Pancreas (tissue), 10 donors: ENCODE results near the gene NUDT2. TPM values are rescaled to one million over a fixed set of nuclear protein-coding genes. Genes with fewer than 3 reads are reported as not detected.

Source experiments
- ATAC-seq, 4 donors: fragments of 200-7000 bp; cut with Tn5 transposase; one replicate each; pipeline versions ENCODE4 v1.8.0 to v1.9.1; 2020; ENCODE audit warnings: mild to moderate bottlenecking in 4 of 4, moderate library complexity in 4 of 4
- DNase-seq, 6 donors: peaks; one replicate each; pipeline ENCODE4 v3.0.0-alpha.2; 2020
- FAIRE-seq: peaks from 2 replicates; lab custom pipeline; 2012; peaks lifted over from hg19 to GRCh38; lab: Jason Lieb, UNC
- H3K27ac ChIP-seq, 4 donors: fragments of 200-600 bp; sonication (generic); 1 replicate in 3 of 4; 2 replicates in 1 of 4; pipeline versions ENCODE4 v1.5.0 to v1.8.0; 2020
- H3K27me3 ChIP-seq, 4 donors: fragments of 200-600 bp; one replicate each; pipeline ENCODE4 v1.8.0; 2021
- H3K36me3 ChIP-seq, 3 donors: fragments of 200-600 bp; sonication (generic) in 1 of 3; one replicate each; pipeline versions ENCODE4 v1.5.0 to v1.8.0; 2020 to 2021
- H3K4me1 ChIP-seq, 3 donors: fragments of 200-600 bp; one replicate each; pipeline ENCODE4 v1.8.0; 2021
- H3K4me3 ChIP-seq, 4 donors: fragments of 200-600 bp; sonication (generic) in 2 of 4; one replicate each; pipeline versions ENCODE4 v1.5.0 to v1.8.0; 2020 to 2021
- H3K9me3 ChIP-seq, 4 donors: fragments of 200-600 bp; one replicate each; pipeline ENCODE4 v1.8.0; 2021
- WGBS, 2 donors: extraction: QIAGEN DNeasy Blood & Tissue Kit; methylation state at CpG; one replicate each; pipeline ENCODE4 v1.1.7; 2013; 5-methylcytosine and 5-hydroxymethylcytosine counted together
- intact Hi-C, 3 donors: fragments of 100-400 bp; cut with DNase I; formaldehyde crosslinking; loops; one replicate each; pipeline versions ENCODE4 v1.11.1 to v1.14.2; 2022
- polyA plus RNA-seq, 2 donors: library from polyadenylated mRNA; stranded (reverse); fragments of 200-250 nt; gene quantifications; one replicate each; pipeline ENCODE4 v1.2.3, GENCODE V29; 2013
- total RNA-seq, 6 donors: library from RNA; stranded (reverse); fragmentation: NEBNext Ultra II Directional in 4 of 6; extraction: Animal tissue kit (Norgen Biotek cat#: 25700) in 4 of 6; gene quantifications; one replicate each; pipeline versions ENCODE4 v1.2.1 to v1.2.4, GENCODE V29; 2021 to 2023
- TF ChIP-seq, protein P1 (sequence below), 4 donors: fragments of 200-600 bp; sonication (generic) in 3 of 4; IDR thresholded peaks; one replicate each; pipeline versions ENCODE4 v1.5.0 to v1.8.0; 2021; ENCODE audit warnings: antibody characterized with exemption in 4 of 4
- donor health status: healthy with polysubstance abuse.
- donor health status: DM: no; HTN: no; CAD: no; lungs with moderate emphysema.
- donor health status: DM: no; HTN: no; CAD: no.
- donor health status: control.
- donor health status: control.
- donor health status: Bipolar disorder and iron deficiency.
- donor health status: DM: yes; HTN: yes; CAD: no.
- donor health status: DM: no; HTN: no; CAD: no.
- donor health status: DM: no; HTN: no; CAD: no.
- donor health status: DM: yes; HTN: yes; CAD: no.

Gene NUDT2
- total and polyA plus RNA-seq, 8 donors: 9.7 to 32.6 (median 13.6) TPM

DNA sequence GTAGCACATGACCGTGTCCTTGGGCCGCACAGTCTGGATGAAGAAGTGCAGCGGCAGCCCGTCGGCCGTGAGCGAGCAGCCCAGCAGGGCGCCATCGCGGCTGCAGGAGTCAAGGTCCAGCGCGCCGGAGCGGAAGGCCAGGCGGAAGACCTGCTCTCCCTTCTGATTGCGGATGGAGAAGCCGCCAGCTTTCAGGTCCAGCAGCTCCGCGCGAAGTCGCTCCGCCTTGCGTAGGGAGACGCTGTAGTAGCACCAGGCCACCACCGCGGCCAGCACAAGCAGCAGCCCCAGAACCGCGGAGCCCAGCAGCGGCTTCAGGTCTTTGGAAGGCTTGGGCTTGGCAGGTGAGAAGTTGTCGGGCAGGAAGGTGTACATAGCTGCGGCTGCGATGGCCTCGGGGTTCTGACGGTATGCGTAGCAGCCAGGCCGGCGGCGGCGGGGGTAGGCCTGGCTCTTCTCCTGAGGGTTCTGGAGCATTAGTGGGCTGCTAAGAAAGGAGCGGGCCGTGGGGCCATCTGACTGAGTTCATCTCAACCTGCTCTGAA lies 43.2 kb downstream of the NUDT2 start:
- Histone ChIP-seq H3K27me3 (no peaks in the 10 kb centered on the region), H3K36me3 (peaks cover 0 to 29% (median 10%) of the 10 kb centered on the region in 3 donors), H3K9me3 (no peaks in the 10 kb centered on the region), H3K4me3 (no peak overlapping the region), H3K27ac (no peak overlapping the region), H3K4me1 (peaks cover 11% of the 10 kb centered on the region in 3 donors)
- DNase-seq (peak in 1 of 6 donors; percentile 15), FAIRE-seq (no peak), ATAC-seq (no peak)
- intact Hi-C loops: no loop called here
- TF ChIP-seq, protein P1, sequence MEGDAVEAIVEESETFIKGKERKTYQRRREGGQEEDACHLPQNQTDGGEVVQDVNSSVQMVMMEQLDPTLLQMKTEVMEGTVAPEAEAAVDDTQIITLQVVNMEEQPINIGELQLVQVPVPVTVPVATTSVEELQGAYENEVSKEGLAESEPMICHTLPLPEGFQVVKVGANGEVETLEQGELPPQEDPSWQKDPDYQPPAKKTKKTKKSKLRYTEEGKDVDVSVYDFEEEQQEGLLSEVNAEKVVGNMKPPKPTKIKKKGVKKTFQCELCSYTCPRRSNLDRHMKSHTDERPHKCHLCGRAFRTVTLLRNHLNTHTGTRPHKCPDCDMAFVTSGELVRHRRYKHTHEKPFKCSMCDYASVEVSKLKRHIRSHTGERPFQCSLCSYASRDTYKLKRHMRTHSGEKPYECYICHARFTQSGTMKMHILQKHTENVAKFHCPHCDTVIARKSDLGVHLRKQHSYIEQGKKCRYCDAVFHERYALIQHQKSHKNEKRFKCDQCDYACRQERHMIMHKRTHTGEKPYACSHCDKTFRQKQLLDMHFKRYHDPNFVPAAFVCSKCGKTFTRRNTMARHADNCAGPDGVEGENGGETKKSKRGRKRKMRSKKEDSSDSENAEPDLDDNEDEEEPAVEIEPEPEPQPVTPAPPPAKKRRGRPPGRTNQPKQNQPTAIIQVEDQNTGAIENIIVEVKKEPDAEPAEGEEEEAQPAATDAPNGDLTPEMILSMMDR (IDR thresholded peaks at IDR 0.05): no peak
- WGBS, 2 donors: 90 to 91% methylated on average over 41 of the region's 41 CpGs

DNA sequence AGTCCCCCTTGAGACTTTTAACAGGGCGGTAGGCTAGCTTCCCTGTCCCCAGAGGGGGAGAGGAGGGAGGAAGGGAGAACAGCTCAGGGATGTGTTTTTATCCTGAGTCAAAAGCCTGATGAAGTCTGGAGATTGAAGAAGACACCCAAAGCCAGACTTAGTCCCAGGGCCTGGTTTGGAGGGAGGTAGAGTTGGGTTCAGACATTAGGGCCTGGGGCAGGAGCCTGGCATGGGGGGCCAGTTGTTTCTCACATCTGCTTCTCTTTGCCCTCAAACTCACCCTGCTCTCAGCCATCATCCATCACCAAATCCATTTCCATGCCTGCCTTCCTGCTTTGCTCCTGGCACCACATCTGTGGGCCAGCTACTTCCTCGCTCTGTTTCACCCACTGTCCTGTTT lies 44.4 kb downstream of the NUDT2 start:
- Histone ChIP-seq H3K27ac (peak overlapping the region in 2 of 4 donors; percentile 87 to 91), H3K27me3 (no peaks in the 10 kb centered on the region), H3K4me1 (peaks cover 11% of the 10 kb centered on the region in 3 donors), H3K4me3 (no peak overlapping the region), H3K36me3 (peaks cover 0 to 29% (median 10%) of the 10 kb centered on the region in 3 donors), H3K9me3 (no peaks in the 10 kb centered on the region)
- DNase-seq: peak in 1 of 6 donors; percentile 8
- intact Hi-C loops: no loop called here
- no peak for ATAC-seq
- TF ChIP-seq, protein P1 (IDR thresholded peaks at IDR 0.05): no peak
- 83 to 87% methylated on average over 2 of the region's 2 CpGs for WGBS, 2 donors
- FAIRE-seq: no peak

DNA sequence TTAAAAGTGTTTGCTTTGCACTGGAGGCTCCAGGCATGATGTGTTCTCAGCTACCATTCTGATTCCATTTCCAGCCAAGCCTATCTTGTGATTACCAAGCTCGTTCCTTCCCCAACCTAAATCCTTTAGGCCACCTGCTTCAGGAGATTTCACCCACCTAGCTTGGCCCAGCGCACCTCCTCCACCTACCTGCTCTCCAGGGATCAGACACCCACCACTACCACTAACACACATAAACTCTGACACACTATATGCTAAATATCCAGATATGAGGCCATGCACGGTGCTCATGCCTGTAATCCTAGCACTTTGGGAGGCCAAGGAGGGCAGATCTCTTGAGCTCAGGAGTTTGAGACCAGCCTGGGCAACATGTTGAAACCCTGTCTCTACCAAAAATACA lies 45.0 kb downstream of the NUDT2 start:
- WGBS, 2 donors: 50 to 53% methylated on average over 3 of the region's 3 CpGs
- Histone ChIP-seq H3K36me3 (peaks cover 0 to 29% (median 10%) of the 10 kb centered on the region in 3 donors), H3K27ac (peak overlapping the region in 2 of 4 donors; percentile 87 to 91), H3K9me3 (no peaks in the 10 kb centered on the region), H3K4me3 (no peak overlapping the region), H3K27me3 (no peaks in the 10 kb centered on the region), H3K4me1 (peaks cover 11 to 15% (median 11%) of the 10 kb centered on the region in 3 donors)
- intact Hi-C loops: no loop called here
- TF ChIP-seq, protein P1 (IDR thresholded peaks at IDR 0.05): no peak
- ATAC-seq (no peak), DNase-seq (no peak), FAIRE-seq (no peak)

DNA sequence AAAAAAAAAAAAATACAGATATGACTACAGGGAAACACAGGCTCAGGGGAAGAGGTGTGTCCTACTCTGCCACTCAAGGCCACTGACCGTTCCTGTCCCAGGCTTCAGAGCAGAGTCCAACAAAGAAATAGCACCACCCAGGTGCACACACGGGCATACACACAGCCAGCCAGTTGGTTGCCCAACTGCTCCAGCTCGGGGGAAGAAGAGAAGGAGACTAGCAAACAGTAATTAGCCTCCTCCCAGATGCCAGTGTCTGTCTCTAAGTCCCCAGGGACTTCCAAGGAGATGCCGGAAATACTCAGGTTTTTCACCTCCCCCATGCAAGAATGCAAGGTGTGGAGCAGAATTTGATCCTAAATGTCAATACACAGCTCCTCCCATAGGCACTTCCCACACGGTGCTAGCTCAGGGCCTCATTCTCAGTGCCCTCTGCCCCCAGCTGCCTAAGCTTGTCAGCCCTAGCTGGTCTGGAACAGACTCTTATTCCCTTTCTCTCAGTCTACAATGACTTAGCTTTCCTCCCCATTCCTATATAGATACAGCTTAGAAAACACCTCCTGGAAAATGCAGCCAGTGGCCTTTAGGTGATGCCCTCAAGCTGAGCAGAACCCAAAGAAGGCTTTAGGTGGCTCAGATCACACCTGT lies 45.7 kb downstream of the NUDT2 start:
- no peaks in the 10 kb centered on the region for H3K9me3 ChIP-seq
- peaks cover 11 to 21% (median 11%) of the 10 kb centered on the region in 3 donors for H3K4me1 ChIP-seq
- TF ChIP-seq, protein P1 (IDR thresholded peaks at IDR 0.05): no peak
- DNase-seq (peak; percentile 70 to 82 (median 78)), FAIRE-seq (peak; percentile 23), ATAC-seq (peak; percentile 36 to 62 (median 54))
- peaks cover 0 to 23% (median 6%) of the 10 kb centered on the region in 3 donors for H3K36me3 ChIP-seq
- peak overlapping the region in 1 of 4 donors; percentile 73 for H3K4me3 ChIP-seq
- intact Hi-C loops: loop anchor here in 1 of 3 donors (5.0 kb wide), 1 partner anchor 43 kb away; no protein-coding TSS in a partner anchor
- WGBS, 2 donors: 10 to 14% methylated on average over 5 of the region's 5 CpGs
- H3K27ac ChIP-seq: peak overlapping the region; percentile 22 to 91 (median 69)
- no peaks in the 10 kb centered on the region for H3K27me3 ChIP-seq
